Right ventricle myocardium inferior (tissue), 1 donor: ENCODE measurements around the gene TRAPPC12. TPM values are rescaled to one million over a fixed set of nuclear protein-coding genes. Genes with fewer than 3 reads are reported as not detected.
"Not testable (repeated sequence)": the region's sequence is repeated elsewhere in the genome, so short reads cannot be mapped to it uniquely, and the experiment has no call there.

Source experiments
- ATAC-seq: fragments of 200-7000 bp; cut with Tn5 transposase; one replicate; pipeline ENCODE4 v1.9.1; 2020; ENCODE audit warnings: mild to moderate bottlenecking, moderate library complexity
- DNase-seq: peaks from one replicate; pipeline ENCODE4 v3.0.0; 2021; ENCODE audit errors: missing footprints
- intact Hi-C: fragments of 100-400 bp; cut with DNase I; formaldehyde crosslinking; loops from one replicate; pipeline ENCODE4 v1.11.0; 2022
- total RNA-seq: library from RNA; stranded (reverse); fragmentation: NEBNext Ultra II Directional; extraction: Animal tissue kit (Norgen Biotek cat#: 25700); gene quantifications from one replicate; pipeline ENCODE4 v1.2.1, GENCODE V29; 2021
- donor health status: DM: no; HTN: yes; CAD: no; lungs with severe emphysema.

Gene TRAPPC12
- total RNA-seq, 1 donor from 2014 or later: 110 TPM

DNA sequence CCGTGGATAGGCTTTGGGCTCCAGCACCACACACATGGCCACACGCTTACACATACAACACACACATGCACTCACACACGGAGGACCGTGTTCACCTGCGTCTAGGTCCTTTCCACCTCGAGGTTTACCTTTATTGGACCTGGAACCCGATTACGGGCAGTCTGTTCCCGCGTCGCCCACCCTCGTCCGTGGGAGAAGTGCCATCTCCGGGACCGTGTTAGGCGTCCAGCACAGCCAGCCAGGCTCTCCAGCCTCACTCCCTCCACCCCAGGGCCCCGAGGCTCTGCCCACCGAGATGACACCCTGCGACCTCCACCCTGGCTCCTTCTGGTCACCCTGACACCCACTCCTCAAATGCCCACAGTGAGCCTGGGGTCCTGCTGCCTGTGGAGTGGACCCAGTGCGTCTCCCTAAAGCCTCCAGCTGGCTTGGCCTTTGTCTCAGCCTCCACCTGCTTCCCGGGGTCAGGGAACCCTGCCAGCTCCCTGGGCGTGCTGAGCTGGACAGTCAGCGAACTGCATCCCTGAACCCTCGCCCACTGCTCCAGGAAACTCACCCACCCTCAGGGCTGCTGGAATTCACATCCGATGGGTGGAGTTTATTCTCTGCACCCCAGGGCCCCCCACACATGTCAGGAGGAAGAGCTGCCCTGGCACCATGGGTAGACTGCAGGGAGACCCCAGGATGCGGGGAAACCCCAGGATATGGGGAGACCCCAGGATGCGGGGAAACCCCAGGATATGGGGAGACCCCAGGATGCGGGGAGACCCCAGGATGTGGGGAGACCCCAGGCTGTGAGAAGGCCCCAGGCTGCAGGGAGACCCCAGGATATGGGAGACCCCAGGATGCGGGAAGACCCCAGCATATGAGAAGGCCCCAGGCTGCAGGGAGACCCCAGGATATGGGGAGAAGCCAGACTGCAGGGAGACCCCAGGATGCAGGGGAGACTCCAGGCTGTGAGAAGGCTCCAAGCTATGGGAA is 106.8 kb downstream of the TRAPPC12 start:
- no peak for ATAC-seq
- intact Hi-C loops: no loop called here
- DNase-seq: peak; percentile 44

DNA sequence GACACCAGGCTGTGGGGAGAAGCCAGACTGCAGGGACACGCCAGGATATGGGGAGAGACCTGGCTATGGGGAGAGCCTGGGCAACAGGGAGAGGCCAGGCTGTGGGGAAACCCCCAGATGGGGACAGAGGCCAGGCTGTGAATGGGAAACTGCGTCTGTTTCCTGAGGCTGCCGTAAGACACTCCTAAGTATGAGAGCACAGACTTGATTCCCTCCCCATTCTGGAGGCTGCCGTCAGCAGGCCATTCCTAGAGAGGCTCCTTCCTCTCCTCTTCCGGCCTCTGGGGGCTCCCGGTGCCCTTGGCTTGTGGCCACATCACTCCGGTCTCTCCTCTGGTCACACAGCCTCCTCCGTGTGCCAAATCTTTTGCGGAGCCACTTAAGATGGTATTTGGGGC is 107.5 kb downstream of the TRAPPC12 start:
- intact Hi-C loops: no loop called here
- ATAC-seq (no peak), DNase-seq (no peak)

GRCh38 chr2:3487432-3487831 is 107.9 kb downstream of the TRAPPC12 start:
- no peak for ATAC-seq
- DNase-seq: peak; percentile 61

DNA sequence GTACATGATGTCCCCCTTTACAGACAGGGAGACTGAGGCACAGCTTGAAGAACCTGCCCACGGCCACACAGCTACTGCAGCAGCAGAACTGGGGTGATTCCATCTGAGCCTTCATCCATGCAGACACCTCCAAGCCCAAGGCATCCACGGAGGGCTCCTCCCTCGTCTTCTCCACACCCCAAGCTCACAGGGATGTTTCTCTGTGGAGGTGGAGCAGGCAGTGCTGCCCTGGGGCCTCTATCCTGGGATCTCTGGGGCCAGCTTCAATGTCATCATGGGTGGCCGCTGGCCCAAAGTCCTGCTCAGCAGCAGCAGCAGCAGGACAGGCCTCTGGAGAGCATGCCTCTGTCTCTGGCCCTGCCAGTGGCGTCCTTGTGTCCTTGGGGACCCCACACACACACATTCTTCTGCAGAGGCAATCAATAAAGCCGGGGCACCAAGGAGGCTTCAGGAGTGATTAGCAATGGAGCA is 108.6 kb downstream of the TRAPPC12 start:
- ATAC-seq: no peak
- intact Hi-C loops: no loop called here
- DNase-seq: no peak

More at GRCh38 chr2:3487432-3487831, 107.9 kb downstream of the TRAPPC12 start:
- intact Hi-C loops: no loop called here

GRCh38 chr2:3488855-3489763 is 109.6 kb downstream of the TRAPPC12 start:
- no peak for ATAC-seq
- intact Hi-C loops: no loop called here
- no peak for DNase-seq

- intact Hi-C loops: no loop called here
- no peak for ATAC-seq
- no peak for DNase-seq
These were observed 110.2 kb downstream of the TRAPPC12 start for GRCh38 chr2:3489764-3490115.

DNA sequence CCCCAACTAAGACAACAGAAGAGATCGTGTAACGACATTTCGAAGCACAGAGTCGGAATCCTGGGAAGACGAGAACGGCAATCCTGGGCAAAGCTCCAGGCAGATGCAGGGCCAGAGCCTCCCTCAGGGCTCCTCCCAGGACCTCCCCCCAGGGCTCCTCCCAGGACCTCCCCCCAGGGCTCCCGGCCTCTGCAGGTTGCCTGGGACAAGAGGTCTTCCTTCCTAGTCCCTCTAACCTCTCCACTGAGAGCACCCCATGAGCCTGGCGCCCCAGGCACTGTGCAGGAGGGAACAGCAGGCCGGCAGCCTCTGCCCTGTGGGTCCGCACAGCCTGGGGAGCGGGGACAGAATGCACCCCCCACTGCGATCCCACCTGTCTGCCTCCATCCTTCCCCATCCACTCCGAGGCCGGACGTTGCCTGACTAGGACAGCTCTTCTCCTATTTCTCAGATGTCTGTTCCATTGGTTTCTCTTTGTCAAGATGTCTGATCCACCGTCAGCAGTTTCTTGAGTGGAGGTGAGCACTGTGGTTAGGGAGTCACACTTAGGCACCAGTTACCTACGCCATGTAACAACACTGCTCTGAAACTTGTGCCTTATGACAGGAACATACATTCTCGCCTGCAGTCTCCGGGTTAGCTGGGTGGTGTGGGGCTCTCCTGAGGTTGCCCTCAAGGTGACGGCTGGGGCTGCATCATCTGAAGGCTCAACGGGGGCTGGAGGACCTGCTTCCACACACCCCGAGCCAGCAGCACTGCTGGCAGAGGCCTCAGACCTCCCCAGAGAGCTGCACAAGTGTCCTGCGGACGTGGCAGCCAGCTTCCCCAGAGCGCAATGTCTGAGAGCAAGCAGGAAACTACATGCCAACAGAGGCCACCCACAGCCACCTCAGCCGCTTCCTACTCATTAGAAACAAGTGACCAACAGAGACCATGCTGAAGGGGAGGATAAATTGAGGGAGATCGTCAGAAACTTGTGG is 111.0 kb downstream of the TRAPPC12 start:
- intact Hi-C loops: no loop called here
- no peak for DNase-seq
- ATAC-seq: peak; percentile 18

DNA sequence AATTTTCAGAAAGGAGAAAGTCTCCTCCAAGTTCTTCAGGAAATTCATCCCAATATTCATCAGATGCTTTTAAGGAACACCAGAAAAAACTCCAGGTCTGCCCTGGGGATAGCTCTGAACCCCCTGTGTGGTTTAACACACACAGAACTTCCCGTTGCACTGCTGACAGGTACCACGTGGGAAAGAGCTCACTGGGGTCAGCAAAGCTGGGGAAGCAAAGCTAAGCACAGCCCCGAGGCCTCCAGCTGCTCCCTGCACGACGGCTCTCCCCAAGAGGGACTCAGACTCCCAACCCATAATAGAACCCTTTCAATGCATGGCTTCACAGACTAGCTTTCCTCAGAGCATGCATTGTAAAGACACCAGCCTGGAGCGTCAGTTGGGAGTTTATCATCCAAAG is 111.8 kb downstream of the TRAPPC12 start:
- intact Hi-C loops: no loop called here
- ATAC-seq (no peak), DNase-seq (no peak)

GRCh38 chr2:3491716-3492474 is 112.4 kb downstream of the TRAPPC12 start:
- intact Hi-C loops: no loop called here
- ATAC-seq (no peak), DNase-seq (no peak)

GRCh38 chr2:3492475-3492787 is 112.9 kb downstream of the TRAPPC12 start:
- ATAC-seq, DNase-seq, intact Hi-C loops: not testable (repeated sequence)

- intact Hi-C loops: no loop called here
- no peak for ATAC-seq
- DNase-seq: no peak
These were observed 113.6 kb downstream of the TRAPPC12 start for GRCh38 chr2:3492951-3493614.

DNA sequence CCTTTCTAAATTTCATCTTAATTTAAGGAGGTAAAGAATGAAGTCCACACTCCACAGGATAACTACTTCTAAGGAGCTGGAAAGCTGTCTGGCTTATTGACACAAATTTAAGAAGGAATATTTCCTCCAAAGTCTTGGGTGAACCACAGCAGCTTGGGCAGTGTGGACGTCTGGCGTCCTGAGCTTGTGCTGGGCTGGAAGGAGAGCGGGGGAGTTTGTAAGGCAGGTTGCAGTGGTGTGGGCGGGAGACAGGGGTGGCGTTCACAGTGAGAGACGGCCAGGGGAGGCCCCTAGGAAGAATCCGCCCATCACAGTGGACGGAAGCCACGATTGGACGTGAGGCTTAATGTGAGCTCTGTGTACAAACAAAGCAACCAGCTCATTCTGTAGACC is 114.1 kb downstream of the TRAPPC12 start:
- intact Hi-C loops: no loop called here
- ATAC-seq (peak; percentile 79), DNase-seq (no peak)

- ATAC-seq: no peak
- DNase-seq: no peak
- intact Hi-C loops: no loop called here
These were observed 115.6 kb downstream of the TRAPPC12 start for GRCh38 chr2:3494984-3495666.

DNA sequence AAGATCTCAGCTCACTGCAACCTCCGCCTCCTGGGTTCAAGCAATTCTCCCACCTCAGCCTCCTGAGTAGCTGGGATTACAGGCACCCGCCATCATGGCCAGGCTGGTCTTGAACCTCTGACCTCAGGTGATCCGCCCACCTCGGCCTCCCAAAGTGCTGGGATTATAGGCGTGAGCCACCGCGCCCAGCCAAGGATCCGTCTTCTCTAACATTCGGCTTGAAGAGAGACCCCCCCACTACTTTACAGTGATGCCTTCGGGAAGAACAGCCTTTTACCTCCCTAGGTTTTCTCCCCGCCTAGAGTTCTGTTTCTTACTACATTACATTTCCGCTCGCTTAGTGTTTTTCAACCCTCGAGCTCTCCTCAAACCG is 117.2 kb downstream of the TRAPPC12 start:
- ATAC-seq, DNase-seq, intact Hi-C loops: not testable (repeated sequence)

- ATAC-seq (no peak), DNase-seq (peak; percentile 25)
- intact Hi-C loops: no loop called here
These were observed 119.4 kb downstream of the TRAPPC12 start for GRCh38 chr2:3498783-3499394.

- DNase-seq (no peak), ATAC-seq (no peak)
- intact Hi-C loops: no loop called here
These were observed 120.9 kb downstream of the TRAPPC12 start for GRCh38 chr2:3500326-3500899.
